ENCODE data around the gene ZNF488.
A peak's percentile ranks its signal among the peaks of the same experiment; 100 is the strongest.

ZNF488 gene

DNA sequence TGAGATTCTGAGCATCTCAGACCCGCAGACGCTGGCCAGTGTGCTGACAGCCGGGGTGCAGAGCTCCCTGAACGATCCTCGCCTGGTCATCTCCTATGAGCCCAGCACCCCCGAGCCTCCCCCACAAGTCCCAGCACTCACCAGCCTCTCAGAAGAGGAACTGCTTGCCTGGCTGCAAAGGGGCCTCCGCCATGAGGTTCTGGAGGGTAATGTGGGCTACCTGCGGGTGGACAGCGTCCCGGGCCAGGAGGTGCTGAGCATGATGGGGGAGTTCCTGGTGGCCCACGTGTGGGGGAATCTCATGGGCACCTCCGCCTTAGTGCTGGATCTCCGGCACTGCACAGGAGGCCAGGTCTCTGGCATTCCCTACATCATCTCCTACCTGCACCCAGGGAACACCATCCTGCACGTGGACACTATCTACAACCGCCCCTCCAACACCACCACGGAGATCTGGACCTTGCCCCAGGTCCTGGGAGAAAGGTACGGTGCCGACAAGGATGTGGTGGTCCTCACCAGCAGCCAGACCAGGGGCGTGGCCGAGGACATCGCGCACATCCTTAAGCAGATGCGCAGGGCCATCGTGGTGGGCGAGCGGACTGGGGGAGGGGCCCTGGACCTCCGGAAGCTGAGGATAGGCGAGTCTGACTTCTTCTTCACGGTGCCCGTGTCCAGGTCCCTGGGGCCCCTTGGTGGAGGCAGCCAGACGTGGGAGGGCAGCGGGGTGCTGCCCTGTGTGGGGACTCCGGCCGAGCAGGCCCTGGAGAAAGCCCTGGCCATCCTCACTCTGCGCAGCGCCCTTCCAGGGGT is 35.2 kb downstream of the ZNF488 start:
- no peak for DNase-seq (ENCODE audit: low read depth in 2 of 2)

DNA sequence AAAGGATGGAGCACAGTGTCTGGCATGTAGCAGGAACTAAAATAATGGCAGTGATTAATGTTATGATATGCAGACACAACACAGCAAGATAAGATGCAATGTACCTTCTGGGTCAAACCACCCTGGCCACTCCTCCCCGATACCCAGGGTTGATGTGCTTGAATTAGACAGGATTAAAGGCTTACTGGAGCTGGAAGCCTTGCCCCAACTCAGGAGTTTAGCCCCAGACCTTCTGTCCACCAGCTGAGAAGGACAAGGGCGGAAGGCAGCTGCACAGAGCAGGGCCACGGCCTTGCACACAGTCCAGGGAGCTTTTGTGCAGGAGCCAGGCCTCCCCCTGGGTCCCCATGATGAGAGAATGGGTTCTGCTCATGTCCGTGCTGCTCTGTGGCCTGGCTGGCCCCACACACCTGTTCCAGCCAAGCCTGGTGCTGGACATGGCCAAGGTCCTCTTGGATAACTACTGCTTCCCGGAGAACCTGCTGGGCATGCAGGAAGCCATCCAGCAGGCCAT is 35.9 kb downstream of the ZNF488 start, which contains the start of gene RBP3:
RBP3 (plus strand) TSS at position 226 of the 514 bp plus-strand sequence; CDS start at position 348, 122 bp downstream.
- DNase-seq (ENCODE audit: low read depth in 2 of 2), result no peak

DNA sequence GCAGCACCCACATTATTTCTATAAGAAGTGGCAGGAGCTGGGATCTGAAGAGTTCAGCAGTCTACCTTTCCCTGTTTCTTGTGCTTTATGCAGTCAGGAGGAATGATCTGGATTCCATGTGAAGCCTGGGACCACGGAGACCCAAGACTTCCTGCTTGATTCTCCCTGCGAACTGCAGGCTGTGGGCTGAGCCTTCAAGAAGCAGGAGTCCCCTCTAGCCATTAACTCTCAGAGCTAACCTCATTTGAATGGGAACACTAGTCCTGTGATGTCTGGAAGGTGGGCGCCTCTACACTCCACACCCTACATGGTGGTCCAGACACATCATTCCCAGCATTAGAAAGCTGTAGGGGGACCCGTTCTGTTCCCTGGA is 36.8 kb downstream of the ZNF488 start:
- no peak for DNase-seq (ENCODE audit: low read depth in 2 of 2)

DNA sequence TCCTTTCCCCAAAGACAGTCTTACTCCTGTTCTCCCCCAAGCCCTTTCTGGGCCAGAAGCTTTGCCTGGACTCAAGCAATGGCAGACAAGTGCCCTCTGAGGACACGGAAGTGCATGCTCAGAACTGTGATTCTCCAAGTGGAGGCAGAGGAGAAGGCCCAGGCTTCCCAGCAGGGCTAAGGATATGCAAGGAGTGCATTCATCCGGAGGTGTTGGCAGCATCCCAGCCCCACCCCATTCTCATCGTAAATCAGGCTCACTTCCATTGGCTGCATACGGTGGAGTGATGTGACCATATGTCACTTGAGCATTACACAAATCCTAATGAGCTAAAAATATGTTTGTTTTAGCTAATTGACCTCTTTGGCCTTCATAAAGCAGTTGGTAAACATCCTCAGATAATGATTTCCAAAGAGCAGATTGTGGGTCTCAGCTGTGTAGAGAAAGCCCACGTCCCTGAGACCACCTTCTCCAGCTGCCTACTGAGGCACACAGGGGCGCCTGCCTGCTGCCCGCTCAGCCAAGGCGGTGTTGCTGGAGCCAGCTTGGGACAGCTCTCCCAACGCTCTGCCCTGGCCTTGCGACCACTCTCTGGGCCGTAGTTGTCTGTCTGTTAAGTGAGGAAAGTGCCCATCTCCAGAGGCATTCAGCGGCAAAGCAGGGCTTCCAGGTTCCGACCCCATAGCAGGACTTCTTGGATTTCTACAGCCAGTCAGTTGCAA is 37.4 kb downstream of the ZNF488 start:
- DNase-seq (ENCODE audit: low read depth in 2 of 2), result no peak

DNA sequence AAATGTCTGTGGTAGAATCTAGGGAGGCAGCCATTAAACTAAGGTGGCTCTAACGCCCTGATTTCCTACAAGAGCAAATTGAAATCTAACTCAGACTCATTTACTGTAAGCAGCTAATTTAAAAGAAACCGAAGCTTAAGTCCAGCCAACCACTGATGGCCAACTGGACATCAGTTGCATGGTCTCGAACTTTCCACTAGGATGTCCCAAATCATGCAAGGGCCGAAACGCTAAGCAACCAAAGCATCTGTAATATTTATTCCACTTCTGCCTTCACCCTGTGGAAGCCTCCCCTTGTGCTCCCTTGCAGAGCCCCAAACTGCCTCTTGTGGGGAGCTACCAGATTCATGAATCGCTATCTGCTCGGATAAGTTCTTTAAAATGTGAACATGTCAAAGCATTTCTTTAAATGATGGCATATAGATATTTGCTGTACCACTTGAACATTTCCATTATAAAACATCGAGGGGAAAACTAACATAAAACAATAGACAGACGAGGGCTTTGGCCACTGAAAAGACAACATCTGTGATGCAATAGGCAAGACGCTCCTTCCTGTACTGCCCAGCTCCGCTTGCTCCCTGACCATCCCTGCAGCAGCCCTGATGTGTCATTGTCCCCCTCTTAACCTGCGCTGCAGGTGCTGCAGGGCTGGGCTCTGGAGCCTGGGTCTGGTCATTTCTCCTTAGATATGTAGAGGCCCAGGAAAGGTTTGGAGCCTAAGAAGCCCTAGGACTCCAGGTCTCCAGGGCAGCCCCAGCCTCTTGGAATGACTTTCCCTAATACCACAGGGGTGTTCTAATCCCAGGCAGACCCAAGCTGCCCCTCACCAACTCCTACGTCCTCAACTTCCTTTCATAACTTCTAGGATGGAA is 38.9 kb downstream of the ZNF488 start:
- DNase-seq (ENCODE audit: low read depth in 2 of 2), result no peak

DNA sequence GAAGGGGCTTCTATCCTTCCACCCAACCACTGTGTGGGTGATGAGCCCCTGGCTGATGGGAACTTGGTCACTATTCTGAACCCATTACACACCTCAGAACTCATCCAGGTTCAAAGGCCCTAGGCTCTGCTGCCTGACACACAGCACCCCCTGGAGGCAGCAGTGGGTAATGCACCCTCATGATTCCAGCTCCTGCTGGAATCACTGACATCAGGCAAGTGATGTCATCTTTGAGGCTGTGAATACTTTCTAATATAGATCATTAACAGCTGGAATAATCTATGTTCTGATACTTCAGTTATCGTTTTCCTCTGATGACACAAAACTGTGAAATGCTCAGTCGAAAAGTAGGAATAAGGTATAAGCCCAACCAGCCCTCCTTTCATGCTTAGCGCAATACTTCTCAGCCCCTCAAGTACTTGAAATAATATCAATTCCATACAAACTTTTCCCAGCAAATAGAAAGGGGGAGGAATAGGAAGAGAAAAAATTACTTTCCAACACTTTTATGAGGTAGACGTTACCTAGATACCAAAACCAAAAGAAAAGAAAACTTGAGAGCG is 43.4 kb downstream of the ZNF488 start:
- DNase-seq (ENCODE audit: low read depth in 2 of 2), result peak; percentile 34 to 59

DNA sequence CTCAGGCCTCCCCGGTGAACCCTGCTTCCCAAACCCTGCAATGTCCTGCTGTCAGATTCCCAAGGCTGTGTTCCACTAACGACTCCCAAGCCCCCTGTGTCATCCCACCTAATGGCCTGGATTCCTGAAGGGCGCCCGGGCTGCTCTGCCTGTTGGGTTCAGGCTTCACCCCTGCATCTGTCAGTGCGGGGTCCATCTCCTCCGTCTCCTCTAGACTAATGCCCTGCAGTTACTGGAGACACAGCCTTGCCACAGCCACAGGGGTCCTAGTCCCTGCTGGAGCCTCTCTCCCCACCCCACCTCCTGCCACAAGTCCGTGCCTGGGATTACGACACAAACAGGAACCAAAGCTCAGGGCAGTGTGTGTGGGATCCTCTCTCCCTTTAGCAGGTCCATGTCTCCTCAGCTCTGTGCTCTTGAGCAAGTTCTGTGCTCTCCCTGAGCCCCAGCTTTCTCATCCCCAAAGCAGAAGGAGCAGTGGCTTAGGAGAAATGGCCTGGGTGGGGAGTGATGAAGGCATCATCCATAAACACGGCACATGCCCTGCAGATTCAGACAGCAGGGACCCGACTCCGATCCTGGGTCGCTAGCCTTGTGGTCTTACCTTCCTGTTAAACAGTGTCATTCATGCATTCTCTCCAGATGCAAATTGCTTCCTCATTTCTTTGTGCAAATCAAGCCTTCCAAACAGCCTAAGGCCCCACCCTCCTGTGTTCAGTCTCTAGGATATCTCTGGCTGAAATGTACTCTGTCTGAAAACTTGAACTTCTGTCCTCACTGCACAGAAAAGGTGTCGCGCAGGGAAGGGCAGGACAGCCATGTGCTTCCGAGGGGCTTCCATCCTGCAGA is 44.1 kb downstream of the ZNF488 start:
- no peak for DNase-seq (ENCODE audit: low read depth in 2 of 2)

DNA sequence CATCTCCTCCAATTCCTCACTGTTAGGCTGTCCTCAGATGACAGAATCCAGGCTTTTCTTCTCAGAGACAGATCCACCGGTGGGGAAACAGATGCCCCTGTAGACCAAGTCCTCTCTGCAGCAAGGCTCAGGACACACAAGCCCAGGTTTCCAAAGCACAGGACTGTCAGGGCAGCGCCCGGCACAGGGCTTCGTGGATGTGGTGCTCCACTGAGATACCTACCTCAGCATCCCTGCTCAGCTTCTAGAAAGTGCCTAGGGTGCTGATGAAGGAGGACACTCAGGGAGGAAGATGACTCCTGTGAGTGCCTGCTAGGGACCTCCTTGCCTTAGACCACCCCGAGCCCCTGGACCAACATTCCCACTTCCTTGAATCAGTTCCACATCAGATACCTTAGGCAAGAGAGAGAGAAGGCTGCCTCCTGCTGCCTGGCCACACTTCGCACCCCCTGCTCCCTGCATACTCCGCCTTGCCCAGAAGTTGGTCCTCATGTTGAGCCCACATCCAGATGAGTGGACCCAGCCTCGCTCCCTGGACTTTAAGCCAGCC is 44.8 kb downstream of the ZNF488 start:
- DNase-seq (ENCODE audit: low read depth in 2 of 2), result no peak

DNA sequence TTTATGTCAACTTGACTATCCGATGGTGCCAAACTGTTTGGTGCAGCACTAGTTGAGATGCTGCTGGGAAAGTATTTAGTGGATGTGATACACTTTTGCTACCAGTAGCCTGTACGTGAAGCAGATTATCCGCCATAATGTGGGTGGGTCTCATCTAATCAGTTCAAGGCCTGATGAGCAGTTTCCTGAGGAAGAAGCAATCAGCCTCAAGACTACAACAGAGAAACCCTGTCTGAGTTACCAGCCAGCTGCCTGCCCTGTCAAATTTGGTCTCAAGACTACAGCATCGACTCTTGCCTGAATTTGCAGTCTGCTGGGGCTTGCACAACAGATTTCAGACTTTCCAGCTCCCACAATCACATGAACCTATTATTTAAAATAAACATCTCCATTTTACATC is 46.8 kb downstream of the ZNF488 start:
- DNase-seq (ENCODE audit: low read depth in 2 of 2), result no peak

DNA sequence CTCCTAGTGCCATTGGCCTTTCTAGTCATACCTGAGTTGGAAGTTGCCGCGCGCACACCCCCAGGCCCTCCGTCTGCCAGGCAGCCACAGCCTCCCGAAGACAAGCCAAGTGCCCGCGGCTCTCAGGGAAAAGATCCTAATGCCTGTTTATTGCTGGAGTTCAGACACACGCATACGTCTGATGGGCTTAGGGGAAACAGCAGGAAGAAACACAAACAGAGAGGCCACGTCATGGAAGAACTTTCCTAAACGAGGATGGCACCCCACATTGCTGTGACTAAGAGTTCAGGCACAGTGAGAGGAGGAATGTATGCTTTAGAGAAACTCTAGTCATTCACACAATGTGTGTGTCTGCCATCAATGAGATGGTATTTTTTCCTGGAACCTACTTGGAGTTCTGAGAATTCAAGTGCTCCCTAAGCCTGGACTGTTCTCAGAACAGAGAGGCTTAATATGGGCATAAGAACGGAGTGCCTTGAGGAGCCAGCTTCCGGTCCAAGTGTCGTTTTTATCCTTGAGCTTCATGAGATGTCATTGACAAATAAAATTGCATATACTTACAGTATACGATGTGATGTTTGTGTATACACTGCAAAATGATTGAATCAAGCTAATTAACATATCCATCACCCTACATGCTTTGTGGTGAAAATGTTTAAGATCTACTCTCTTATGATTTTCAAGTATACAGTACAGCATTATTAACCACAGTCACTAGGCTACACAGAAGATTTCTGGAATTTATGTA is 47.5 kb downstream of the ZNF488 start:
- no peak for DNase-seq (ENCODE audit: low read depth in 2 of 2)

DNA sequence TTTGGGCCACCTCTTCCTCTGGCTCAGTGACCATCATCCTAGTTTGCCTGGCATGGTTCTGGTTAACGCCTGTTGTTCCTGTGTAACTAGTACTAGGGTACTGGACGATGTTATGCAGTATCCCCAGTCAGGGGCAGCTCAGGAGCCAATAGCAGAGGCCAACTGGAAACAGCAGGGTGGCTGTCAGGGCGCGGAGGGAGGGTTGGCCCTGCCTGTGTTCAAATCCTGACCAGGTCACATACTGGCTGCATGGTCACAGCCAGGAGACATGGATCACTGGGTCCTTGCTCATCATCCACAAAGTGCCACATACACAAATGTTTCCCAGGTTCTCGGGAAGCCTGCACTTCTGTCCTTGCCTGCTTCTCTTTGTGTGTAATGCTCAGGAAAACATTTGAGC is 48.2 kb downstream of the ZNF488 start:
- DNase-seq (ENCODE audit: low read depth in 2 of 2), result no peak

DNA sequence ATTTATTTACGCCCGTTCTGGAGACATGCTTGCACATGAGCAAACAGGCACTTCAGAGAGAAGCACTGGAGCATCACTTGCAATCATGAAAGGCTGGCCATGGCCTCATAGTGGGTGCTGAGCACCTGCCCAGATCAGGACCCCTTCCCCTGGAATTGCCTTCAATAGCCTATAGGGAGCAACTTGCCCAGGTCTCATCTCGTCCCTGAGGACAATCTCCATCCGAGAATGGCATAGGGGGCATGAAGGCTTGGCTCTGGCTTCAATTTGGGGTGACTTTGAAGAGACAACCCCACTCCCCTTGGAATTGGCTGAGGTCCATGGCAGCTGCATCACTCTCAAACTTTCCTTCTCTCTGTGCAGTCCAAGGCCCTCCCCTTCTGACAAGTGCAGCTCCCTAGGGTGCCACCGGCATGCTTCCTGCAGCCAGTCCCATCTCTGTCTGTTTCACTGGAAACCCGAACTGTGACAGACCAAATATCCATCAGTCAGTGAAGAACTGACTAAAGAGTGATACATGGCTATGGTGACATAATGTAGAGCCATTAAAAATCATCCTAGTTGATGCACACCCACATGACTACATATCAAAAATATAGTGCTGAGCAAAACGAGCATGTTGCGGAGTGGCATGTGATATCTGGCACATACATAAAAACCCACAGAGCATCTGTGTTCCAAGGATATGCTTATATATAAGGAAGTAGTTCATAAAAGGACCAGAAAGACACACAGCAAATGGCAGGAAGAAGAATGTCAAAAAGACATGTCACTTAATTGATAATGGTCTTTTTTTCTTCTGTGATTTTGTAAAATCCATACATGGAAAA is 49.4 kb downstream of the ZNF488 start:
- no peak for DNase-seq (ENCODE audit: low read depth in 2 of 2)

DNA sequence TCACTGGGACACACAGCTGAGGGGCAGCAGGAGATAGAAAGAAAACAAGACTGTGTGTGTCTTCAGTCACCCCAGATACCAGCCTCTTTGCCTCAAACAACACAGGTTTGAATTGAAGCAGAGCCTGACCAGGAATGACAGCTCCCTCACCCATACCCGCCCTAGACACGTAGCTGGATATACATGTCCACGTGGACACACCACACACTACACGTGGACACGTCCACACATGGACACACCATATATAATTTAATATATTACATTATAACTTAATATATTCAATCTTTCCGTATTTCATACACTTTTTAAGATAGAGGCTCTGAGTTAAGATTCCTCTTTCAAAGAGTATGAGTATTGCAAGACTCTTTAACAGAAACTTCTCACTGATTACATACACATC is 50.6 kb downstream of the ZNF488 start:
- no peak for DNase-seq (ENCODE audit: low read depth in 2 of 2)

DNA sequence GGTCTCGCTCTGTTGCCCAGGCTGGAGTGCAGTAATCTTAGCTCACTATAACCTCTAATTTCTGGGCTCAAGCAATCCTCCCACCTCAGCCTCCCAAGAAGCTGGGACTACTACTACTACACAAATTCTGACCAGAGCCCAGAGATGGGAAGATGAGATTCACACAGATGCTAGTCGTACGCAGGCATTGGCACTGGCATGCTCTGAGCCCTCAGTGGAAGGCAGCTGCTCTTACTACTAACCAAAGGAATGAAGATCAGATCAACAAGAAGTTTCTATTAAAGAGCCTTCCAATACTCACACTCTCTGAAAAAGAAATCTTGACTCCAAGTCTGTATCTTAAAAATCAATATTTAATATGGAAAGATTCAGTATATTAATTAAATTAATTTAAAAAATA is 51.1 kb downstream of the ZNF488 start:
- DNase-seq (ENCODE audit: low read depth in 2 of 2), result no peak

DNA sequence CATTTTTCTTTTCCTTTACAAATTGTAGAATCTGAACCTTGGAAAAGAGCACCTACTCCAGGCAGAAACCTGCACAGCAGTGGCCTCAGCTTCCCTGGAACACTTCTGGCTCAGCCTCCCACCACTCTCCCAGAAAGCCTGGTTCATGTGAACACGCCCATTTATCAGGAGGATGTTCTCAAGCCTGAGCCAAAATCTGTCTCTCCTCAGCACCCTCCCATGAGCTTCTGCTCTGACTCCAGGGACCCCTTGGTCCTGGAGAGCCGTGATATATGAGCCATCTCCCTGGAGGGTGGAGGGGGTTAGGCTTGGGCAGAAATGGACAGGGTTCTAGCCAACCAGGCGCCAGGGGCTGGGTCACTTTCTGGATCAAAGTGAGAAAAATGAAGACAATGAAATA is 51.7 kb downstream of the ZNF488 start:
- no peak for DNase-seq (ENCODE audit: low read depth in 2 of 2)

DNA sequence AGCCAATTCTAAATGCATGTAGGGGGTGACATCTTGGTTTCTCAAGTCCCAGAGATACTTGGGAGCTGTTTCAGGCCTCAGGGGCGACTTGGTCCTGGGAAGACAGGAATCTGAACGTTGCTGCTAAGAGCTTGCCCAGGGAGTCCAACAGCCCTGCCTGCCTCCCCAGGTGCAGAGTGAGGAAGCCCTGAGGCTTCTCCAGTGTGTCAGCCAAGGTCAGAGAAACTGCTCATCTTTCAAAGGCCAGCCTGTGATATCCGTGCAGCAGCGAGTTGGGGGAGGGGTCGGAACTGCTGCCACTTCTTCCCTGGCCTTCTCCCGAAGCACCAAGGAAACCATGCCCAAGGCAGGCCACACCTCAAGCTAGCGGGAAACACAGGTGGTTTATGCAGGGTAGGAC is 52.1 kb downstream of the ZNF488 start:
- DNase-seq (ENCODE audit: low read depth in 2 of 2), result no peak

DNA sequence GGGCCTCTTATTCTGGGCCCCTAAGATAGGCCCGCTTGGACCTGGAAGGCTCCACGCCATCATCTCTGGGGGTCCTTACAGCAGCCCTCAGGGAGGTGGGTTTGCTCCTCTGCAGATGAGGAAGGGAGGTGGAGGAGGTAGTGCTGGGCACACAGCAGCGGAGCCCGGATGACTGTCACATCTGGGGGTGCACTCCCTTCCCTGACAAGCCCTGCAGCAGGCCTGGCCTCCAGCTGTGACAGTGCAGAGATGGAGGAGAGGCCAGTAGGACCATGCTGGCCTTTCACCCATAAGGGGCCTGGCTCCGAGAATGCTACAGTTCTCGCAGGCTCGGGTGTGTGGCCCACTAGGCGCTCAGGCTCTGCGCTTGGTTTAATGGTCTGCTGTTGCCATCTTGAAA is 52.6 kb downstream of the ZNF488 start:
- no peak for DNase-seq (ENCODE audit: low read depth in 2 of 2)

DNA sequence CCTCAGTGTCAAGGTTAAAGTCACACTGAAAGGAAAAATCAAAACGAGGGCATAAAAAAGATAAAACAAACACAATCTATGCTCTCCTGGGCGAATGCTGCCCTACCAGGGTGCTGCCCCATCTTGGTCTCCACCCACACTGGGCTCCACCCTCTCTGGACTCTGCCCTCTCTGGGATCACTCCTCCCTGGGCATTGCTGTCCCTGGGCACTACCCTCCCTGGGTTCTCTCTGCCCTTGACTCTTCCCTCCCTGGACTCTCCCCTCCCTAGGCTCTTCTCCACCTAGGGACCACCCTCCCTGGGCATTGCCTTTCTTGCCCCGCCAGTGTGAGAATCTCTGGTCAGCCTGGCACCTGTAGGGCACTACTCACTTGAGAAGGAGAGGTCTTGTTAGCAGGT is 53.3 kb downstream of the ZNF488 start:
- no peak for DNase-seq (ENCODE audit: low read depth in 2 of 2)

DNA sequence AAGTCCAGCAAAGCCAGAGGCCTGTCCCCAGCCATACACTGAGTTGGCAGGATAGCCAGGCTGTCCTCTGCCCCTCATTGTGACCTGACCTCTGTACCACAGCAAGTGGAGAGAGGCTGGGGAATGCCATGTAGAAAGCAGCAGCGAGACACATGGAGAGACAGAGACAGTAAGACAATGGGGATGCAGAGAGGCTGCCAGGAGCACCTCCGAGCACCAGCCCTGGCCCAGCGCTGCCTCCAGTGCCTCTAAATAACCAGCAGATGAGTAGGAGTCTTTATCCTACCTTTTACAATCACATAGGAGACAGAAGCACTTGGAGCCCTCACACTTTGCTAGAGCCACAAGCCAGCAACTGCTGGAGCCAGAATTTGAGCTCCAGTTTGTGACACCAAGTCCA is 53.7 kb downstream of the ZNF488 start:
- DNase-seq (ENCODE audit: low read depth in 2 of 2), result no peak

Data from stimulated activated CD4-positive, alpha-beta T cell treated with anti-CD3 and anti-CD28 coated beads, Interleukin-15, amount 100 ng/mL, for 48 hours (primary cell).